GM19324 (cell line): Measurements from ENCODE around the gene CUBN.

ENCODE experiments used
- ATAC-seq: cut with Tn5 transposase; IDR thresholded peaks from one replicate; pipeline ENCODE4 v1.9.1; 2021; ENCODE audit warnings: mild to moderate bottlenecking, moderate library complexity; ENCODE audit not compliant: unreplicated experiment, low FRiP score

The CUBN gene

GRCh38 chr10:17049195-17049594 lies 80.4 kb downstream of the CUBN start:
- ATAC-seq = no peak

- no peak for ATAC-seq
Measured at GRCh38 chr10:17047908-17048307, 81.7 kb downstream of the CUBN start.

GRCh38 chr10:17046989-17047388 lies 82.6 kb downstream of the CUBN start:
- ATAC-seq = no peak

GRCh38 chr10:17043586-17043985 lies 86.0 kb downstream of the CUBN start:
- no peak for ATAC-seq

GRCh38 chr10:17041626-17042520 lies 87.7 kb downstream of the CUBN start:
- ATAC-seq = no peak

- ATAC-seq = no peak
Measured at GRCh38 chr10:17038627-17039026, 91.0 kb downstream of the CUBN start.

- no peak for ATAC-seq
Measured at GRCh38 chr10:17037910-17038309, 91.7 kb downstream of the CUBN start.

GRCh38 chr10:17035446-17035845 lies 94.2 kb downstream of the CUBN start:
- no peak for ATAC-seq

GRCh38 chr10:17033529-17034260 lies 95.9 kb downstream of the CUBN start:
- no peak for ATAC-seq

- ATAC-seq = no peak
Measured at GRCh38 chr10:17031637-17032635, 97.7 kb downstream of the CUBN start.

- ATAC-seq = no peak
Measured at GRCh38 chr10:17029581-17030271, 99.9 kb downstream of the CUBN start.

GRCh38 chr10:17029239-17029580 lies 100.4 kb downstream of the CUBN start:
- ATAC-seq = no peak

- no peak for ATAC-seq
Measured at GRCh38 chr10:17028798-17029197, 100.8 kb downstream of the CUBN start.

- ATAC-seq = no peak
Measured at GRCh38 chr10:17026686-17027485, 102.7 kb downstream of the CUBN start.

- no peak for ATAC-seq
Measured at GRCh38 chr10:17025444-17026295, 103.9 kb downstream of the CUBN start.

GRCh38 chr10:17024461-17024860 lies 105.2 kb downstream of the CUBN start:
- no peak for ATAC-seq

- ATAC-seq = peak; percentile 86
Measured at GRCh38 chr10:17023386-17024298, 106.0 kb downstream of the CUBN start.
